ENCODE measurements around the gene HELB. TPM values are rescaled to one million over a fixed set of nuclear protein-coding genes. Genes with fewer than 3 reads are reported as not detected.
A peak's percentile ranks its signal among the peaks of the same experiment; 100 is the strongest.

The HELB gene
- polyA plus RNA-seq (ENCODE audit: insufficient read length in 4 of 4), result 1 to 10 TPM; 3.3 to 5.2 (median 3.8) TPM

GRCh38 chr12:66301944-66302826 is at the start of gene HELB:
Gene HELB (plus strand): TSS chr12:66302493. CDS start chr12:66302604, 111 bp downstream.
- DNase-seq (ENCODE audit: low read depth in 4 of 4, low spot score in 3 of 4), result peak; percentile 92 to 95 (median 94)

GRCh38 chr12:66252771-66253170 is 49.5 kb upstream of the HELB start:
- DNase-seq (ENCODE audit: low read depth in 4 of 4, low spot score in 3 of 4), result no peak

GRCh38 chr12:66255737-66256136 is 46.6 kb upstream of the HELB start:
- DNase-seq (ENCODE audit: low read depth in 4 of 4, low spot score in 3 of 4), result no peak

- no peak for DNase-seq (ENCODE audit: low read depth in 4 of 4, low spot score in 3 of 4)
These were observed 44.3 kb upstream of the HELB start for GRCh38 chr12:66258011-66258410.

GRCh38 chr12:66262737-66263136 is 39.6 kb upstream of the HELB start:
- no peak for DNase-seq (ENCODE audit: low read depth in 4 of 4, low spot score in 3 of 4)

GRCh38 chr12:66268562-66268961 is 33.7 kb upstream of the HELB start:
- no peak for DNase-seq (ENCODE audit: low read depth in 4 of 4, low spot score in 3 of 4)

GRCh38 chr12:66269142-66269541 is 33.2 kb upstream of the HELB start:
- no peak for DNase-seq (ENCODE audit: low read depth in 4 of 4, low spot score in 3 of 4)

- DNase-seq (ENCODE audit: low read depth in 4 of 4, low spot score in 3 of 4), result peak in 2 of 4 donors; percentile 10 to 19
These were observed 32.4 kb upstream of the HELB start for GRCh38 chr12:66269757-66270383.

- no peak for DNase-seq (ENCODE audit: low read depth in 4 of 4, low spot score in 3 of 4)
These were observed 31.7 kb upstream of the HELB start for GRCh38 chr12:66270613-66271012.

GRCh38 chr12:66272650-66273049 is 29.6 kb upstream of the HELB start:
- no peak for DNase-seq (ENCODE audit: low read depth in 4 of 4, low spot score in 3 of 4)

- DNase-seq (ENCODE audit: low read depth in 4 of 4, low spot score in 3 of 4), result no peak
These were observed 29.1 kb upstream of the HELB start for GRCh38 chr12:66273147-66273546.

- no peak for DNase-seq (ENCODE audit: low read depth in 4 of 4, low spot score in 3 of 4)
These were observed 27.3 kb upstream of the HELB start for GRCh38 chr12:66275040-66275439.

- no peak for DNase-seq (ENCODE audit: low read depth in 4 of 4, low spot score in 3 of 4)
These were observed 23.1 kb upstream of the HELB start for GRCh38 chr12:66279123-66279712.

GRCh38 chr12:66280561-66280960 is 21.7 kb upstream of the HELB start:
- DNase-seq (ENCODE audit: low read depth in 4 of 4, low spot score in 3 of 4), result no peak

GRCh38 chr12:66282244-66282643 is 20.0 kb upstream of the HELB start:
- no peak for DNase-seq (ENCODE audit: low read depth in 4 of 4, low spot score in 3 of 4)

GRCh38 chr12:66287275-66287674 is 15.0 kb upstream of the HELB start:
- DNase-seq (ENCODE audit: low read depth in 4 of 4, low spot score in 3 of 4), result no peak

- no peak for DNase-seq (ENCODE audit: low read depth in 4 of 4, low spot score in 3 of 4)
These were observed 14.2 kb upstream of the HELB start for GRCh38 chr12:66288121-66288520.

GRCh38 chr12:66289485-66289884 is 12.8 kb upstream of the HELB start:
- DNase-seq (ENCODE audit: low read depth in 4 of 4, low spot score in 3 of 4), result no peak

- no peak for DNase-seq (ENCODE audit: low read depth in 4 of 4, low spot score in 3 of 4)
These were observed 11.5 kb upstream of the HELB start for GRCh38 chr12:66290716-66291200.

- DNase-seq (ENCODE audit: low read depth in 4 of 4, low spot score in 3 of 4), result no peak
These were observed 6.1 kb upstream of the HELB start for GRCh38 chr12:66296176-66296683.

GRCh38 chr12:66297080-66297479 is 5.2 kb upstream of the HELB start:
- no peak for DNase-seq (ENCODE audit: low read depth in 4 of 4, low spot score in 3 of 4)

Measured in left renal pelvis (tissue), 4 donors.